Hypothalamus (tissue), 51 donors: Measurements from ENCODE around the gene PIK3R5.

Experiments
- DNase-seq, 51 donors: peaks; one replicate each; lab custom pipeline; 2025; lab: John Stamatoyannopoulos, UW

The PIK3R5 gene

GRCh38 chr17:8928347-8928746 lies 37.2 kb downstream of the PIK3R5 start:
- no peak for DNase-seq

DNA sequence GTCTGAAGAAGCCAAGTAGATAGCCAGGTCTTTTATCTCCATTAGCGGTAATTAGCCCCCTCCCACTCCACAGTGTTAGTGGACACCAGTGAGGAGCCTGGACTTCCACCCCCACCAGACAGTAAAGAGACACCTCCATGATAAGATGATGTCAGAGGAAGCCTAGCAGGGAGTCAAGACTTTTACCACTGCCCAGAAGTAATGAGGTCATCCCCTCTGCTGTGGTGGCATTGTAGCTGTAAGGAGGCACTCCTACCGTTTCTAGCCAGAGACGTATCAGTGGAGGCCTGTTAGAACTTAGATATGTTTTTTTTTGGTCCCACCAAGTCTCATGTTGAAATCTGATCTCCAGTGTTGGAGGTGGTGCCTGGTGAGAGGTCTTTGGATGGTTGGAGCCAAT lies 38.1 kb downstream of the PIK3R5 start:
- DNase-seq: no peak

GRCh38 chr17:8925808-8926207 lies 39.7 kb downstream of the PIK3R5 start:
- DNase-seq: no peak

- DNase-seq: no peak
Observed at GRCh38 chr17:8925141-8925540, 40.4 kb downstream of the PIK3R5 start.

- no peak for DNase-seq
Observed at GRCh38 chr17:8924595-8924994, 40.9 kb downstream of the PIK3R5 start.

- DNase-seq: no peak
Observed at GRCh38 chr17:8923762-8924161, 41.7 kb downstream of the PIK3R5 start.

- no peak for DNase-seq
Observed at GRCh38 chr17:8922928-8923327, 42.6 kb downstream of the PIK3R5 start.

- peak in 1 of 51 donors; percentile 6 for DNase-seq
Observed at GRCh38 chr17:8922451-8922850, 43.1 kb downstream of the PIK3R5 start.

DNA sequence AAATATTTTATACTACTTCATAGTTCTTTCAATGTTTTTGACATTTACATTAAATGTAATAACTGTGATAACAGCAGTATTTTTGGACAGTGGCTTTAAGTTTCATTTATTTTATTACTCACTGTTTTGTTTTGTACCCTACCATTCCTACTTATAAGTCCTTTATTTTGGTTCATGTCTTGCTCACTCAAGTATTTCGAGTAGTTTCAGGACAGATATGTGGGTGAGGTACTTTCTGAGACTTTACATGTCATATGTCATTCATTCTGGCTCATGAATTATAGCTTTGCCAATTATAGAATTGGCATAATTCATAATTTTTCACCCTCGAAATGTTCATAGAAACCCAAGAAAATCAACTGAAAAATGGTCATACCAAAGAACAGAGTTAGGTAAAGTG lies 44.4 kb downstream of the PIK3R5 start:
- DNase-seq: no peak

- no peak for DNase-seq
Observed at GRCh38 chr17:8918807-8919465, 46.6 kb downstream of the PIK3R5 start.

GRCh38 chr17:8916466-8916865 lies 49.0 kb downstream of the PIK3R5 start:
- DNase-seq: peak in 1 of 51 donors; percentile 20

GRCh38 chr17:8914554-8914953 lies 51.0 kb downstream of the PIK3R5 start:
- no peak for DNase-seq

GRCh38 chr17:8913879-8914278 lies 51.6 kb downstream of the PIK3R5 start:
- no peak for DNase-seq

- DNase-seq: no peak
Observed at GRCh38 chr17:8913091-8913490, 52.4 kb downstream of the PIK3R5 start.

- DNase-seq: no peak
Observed at GRCh38 chr17:8912084-8912981, 53.2 kb downstream of the PIK3R5 start.

DNA sequence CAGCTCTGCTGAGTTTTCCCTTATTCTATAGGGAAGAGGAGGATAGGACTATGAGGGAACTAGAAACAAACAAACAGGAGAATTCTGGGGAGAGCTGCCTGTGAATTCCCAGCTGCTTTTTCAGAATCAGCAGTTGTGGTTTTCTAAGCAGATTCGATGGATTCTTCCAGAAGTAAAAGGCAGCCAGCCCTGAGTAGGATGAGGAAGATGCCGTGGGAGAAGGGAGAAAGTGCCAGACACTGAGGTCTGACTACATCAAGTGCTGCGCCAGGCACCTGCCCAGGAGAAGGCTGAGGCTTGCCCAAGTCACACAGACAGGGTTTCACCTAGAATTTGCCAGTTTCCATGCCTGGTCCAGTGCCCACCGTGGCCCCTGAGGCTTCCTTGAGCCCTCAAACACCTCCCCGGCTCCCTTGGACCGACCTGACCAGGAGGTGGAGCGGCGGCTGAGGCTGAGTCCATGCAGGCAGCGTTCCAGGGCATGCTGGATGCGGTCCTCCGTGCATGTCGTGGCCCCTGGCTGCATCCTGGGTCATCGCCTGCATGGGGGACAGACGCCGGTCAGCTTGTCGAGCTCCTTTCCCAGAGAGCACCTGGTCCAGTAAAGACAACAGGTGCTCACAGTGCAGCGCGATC lies 54.4 kb downstream of the PIK3R5 start:
- no peak for DNase-seq

- DNase-seq: no peak
Observed at GRCh38 chr17:8909586-8910270, 55.8 kb downstream of the PIK3R5 start.

DNA sequence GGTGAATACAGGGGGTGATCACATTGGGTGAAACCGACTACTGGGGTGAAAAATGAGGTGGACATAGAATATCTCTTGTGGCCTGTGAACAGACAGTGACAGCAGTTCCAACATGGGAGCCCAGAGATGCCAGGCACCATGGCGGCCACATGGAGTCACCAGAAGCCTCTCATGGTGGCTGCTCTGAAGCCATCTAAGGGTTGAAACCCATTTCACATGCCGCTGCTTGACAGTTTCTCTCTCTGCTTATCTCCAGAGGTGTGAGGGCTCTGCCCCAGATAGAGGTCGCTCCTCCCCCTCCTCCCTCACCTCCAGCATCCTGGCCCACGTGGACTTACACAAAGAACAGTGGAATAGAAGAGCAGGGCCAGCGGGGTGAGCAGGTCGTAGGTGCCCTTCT lies 60.2 kb downstream of the PIK3R5 start:
- DNase-seq: no peak

GRCh38 chr17:8904686-8905085 lies 60.8 kb downstream of the PIK3R5 start:
- DNase-seq: no peak

DNA sequence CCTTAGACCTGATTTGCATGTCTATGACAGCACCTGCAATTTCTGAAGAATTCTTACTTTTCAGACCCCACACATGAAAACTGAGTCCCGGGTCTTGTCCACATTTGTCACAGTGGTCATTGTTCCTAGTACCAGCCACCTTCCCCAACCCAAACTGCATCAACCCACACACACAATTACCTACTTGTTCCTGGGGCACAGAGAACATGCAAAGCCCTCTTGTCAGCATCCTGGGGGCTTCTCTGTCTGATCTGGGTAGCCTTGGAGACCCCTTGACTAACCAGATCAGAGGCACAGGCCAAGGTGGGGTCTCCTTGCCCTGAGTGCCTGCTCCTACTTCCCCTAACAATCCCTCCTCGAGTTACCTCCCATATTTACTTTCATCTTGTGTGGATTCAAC lies 61.3 kb downstream of the PIK3R5 start:
- DNase-seq: no peak
